ENCODE data around the gene TBL3.

TBL3 gene

GRCh38 chr16:1944612-1945199 is 27.1 kb upstream of the TBL3 start:
- H3K27ac ChIP-seq = no peak overlapping the region
- TF ChIP-seq ZFX (IDR thresholded peaks at IDR 0.05; ENCODE audit: borderline replicate concordance) = no peak
- TF ChIP-seq CTCF (IDR thresholded peaks at IDR 0.05) = no peak

GRCh38 chr16:1945559-1946391 is 26.1 kb upstream of the TBL3 start:
- no peak overlapping the region for H3K27ac ChIP-seq
- TF ChIP-seq CTCF (IDR thresholded peaks at IDR 0.05) (no peak), ZFX (IDR thresholded peaks at IDR 0.05; ENCODE audit: borderline replicate concordance) (no peak)

- TF ChIP-seq CTCF (IDR thresholded peaks at IDR 0.05) = no peak
- TF ChIP-seq ZFX (IDR thresholded peaks at IDR 0.05; ENCODE audit: borderline replicate concordance) = no peak
- H3K27ac ChIP-seq = no peak overlapping the region
Measured at GRCh38 chr16:1946495-1947368, 25.1 kb upstream of the TBL3 start.

- no peak overlapping the region for H3K27ac ChIP-seq
- TF ChIP-seq ZFX (IDR thresholded peaks at IDR 0.05; ENCODE audit: borderline replicate concordance) = no peak
- TF ChIP-seq CTCF (IDR thresholded peaks at IDR 0.05) = no peak
Measured at GRCh38 chr16:1947369-1947670, 24.5 kb upstream of the TBL3 start.

- H3K27ac ChIP-seq = no peak overlapping the region
- TF ChIP-seq CTCF (IDR thresholded peaks at IDR 0.05) (no peak), ZFX (IDR thresholded peaks at IDR 0.05; ENCODE audit: borderline replicate concordance) (no peak)
Measured at GRCh38 chr16:1949507-1949906, 22.3 kb upstream of the TBL3 start.

- no peak for TF ChIP-seq CTCF (IDR thresholded peaks at IDR 0.05)
- TF ChIP-seq ZFX (IDR thresholded peaks at IDR 0.05; ENCODE audit: borderline replicate concordance) = no peak
- H3K27ac ChIP-seq = no peak overlapping the region
Measured at GRCh38 chr16:1950047-1950446, 21.8 kb upstream of the TBL3 start.
